Activated CD4-positive, alpha-beta T cell treated with anti-CD3 and anti-CD28 coated beads, Interleukin-2, Interleukin-4, amounts not matched to agents 100 ng/mL and 50 ng/mL, durations not matched to agents 16 hours and 8 hours (primary cell): ENCODE results near the gene SLC22A23.

ENCODE experiments used
- DNase-seq: peaks from one replicate; pipeline ENCODE4 v3.0.0-alpha.2; 2020; ENCODE audit warnings: low spot score

The SLC22A23 gene

GRCh38 chr6:3351829-3352524 lies 104.9 kb downstream of the SLC22A23 start:
- DNase-seq, result no peak

- DNase-seq, result no peak
Measured at GRCh38 chr6:3351105-3351676, 105.7 kb downstream of the SLC22A23 start.

GRCh38 chr6:3350252-3350796 lies 106.5 kb downstream of the SLC22A23 start:
- DNase-seq, result no peak

GRCh38 chr6:3349388-3350251 lies 107.2 kb downstream of the SLC22A23 start:
- no peak for DNase-seq

- no peak for DNase-seq
Measured at GRCh38 chr6:3348821-3349220, 108.0 kb downstream of the SLC22A23 start.

GRCh38 chr6:3347826-3348225 lies 109.0 kb downstream of the SLC22A23 start:
- no peak for DNase-seq

- no peak for DNase-seq
Measured at GRCh38 chr6:3347247-3347646, 109.6 kb downstream of the SLC22A23 start.

- no peak for DNase-seq
Measured at GRCh38 chr6:3346476-3346875, 110.4 kb downstream of the SLC22A23 start.

- no peak for DNase-seq
Measured at GRCh38 chr6:3345836-3346235, 111.0 kb downstream of the SLC22A23 start.

GRCh38 chr6:3343089-3343883 lies 113.6 kb downstream of the SLC22A23 start:
- no peak for DNase-seq

GRCh38 chr6:3341467-3341866 lies 115.4 kb downstream of the SLC22A23 start:
- no peak for DNase-seq

GRCh38 chr6:3340894-3341293 lies 116.0 kb downstream of the SLC22A23 start:
- DNase-seq, result no peak

GRCh38 chr6:3340358-3340802 lies 116.5 kb downstream of the SLC22A23 start:
- no peak for DNase-seq

GRCh38 chr6:3339811-3340210 lies 117.0 kb downstream of the SLC22A23 start:
- DNase-seq, result no peak

- no peak for DNase-seq
Measured at GRCh38 chr6:3337521-3338350, 119.1 kb downstream of the SLC22A23 start.

- no peak for DNase-seq
Measured at GRCh38 chr6:3336859-3337515, 119.9 kb downstream of the SLC22A23 start.

- DNase-seq, result no peak
Measured at GRCh38 chr6:3336066-3336786, 120.6 kb downstream of the SLC22A23 start.

GRCh38 chr6:3335169-3335568 lies 121.7 kb downstream of the SLC22A23 start:
- DNase-seq, result no peak

- no peak for DNase-seq
Measured at GRCh38 chr6:3334555-3334954, 122.3 kb downstream of the SLC22A23 start.

- no peak for DNase-seq
Measured at GRCh38 chr6:3333263-3333662, 123.6 kb downstream of the SLC22A23 start.
